MM.1S (cell line): ENCODE data around the gene LCN12.

ENCODE experiments used
- DNase-seq: peaks from one replicate; pipeline ENCODE4 v3.0.0-alpha.2; 2015
- H2AFZ ChIP-seq: fragments of 300-600 bp; sonication (generic); 2 replicates; pipeline ENCODE4 v1.6.0; 2016; ENCODE audit warnings: antibody characterized with exemption, low read length
- H3F3A ChIP-seq: fragments of 300-600 bp; sonication (generic); 2 replicates; pipeline ENCODE4 v1.6.1; 2016; ENCODE audit warnings: mild to moderate bottlenecking, antibody characterized with exemption, low read length, moderate library complexity, mixed read lengths; ENCODE audit not compliant: insufficient read depth
- H3K27ac ChIP-seq: fragments of 300-600 bp; sonication (generic); 2 replicates; pipeline ENCODE4 v1.5.1; 2016; ENCODE audit warnings: mild to moderate bottlenecking, low read length
- H3K27me3 ChIP-seq: fragments of 300-600 bp; sonication (generic); replicated peaks from 2 replicates; pipeline ENCODE4 v1.6.0; 2016; ENCODE audit warnings: low read length; ENCODE audit not compliant: insufficient read depth
- H3K36me3 ChIP-seq: fragments of 300-600 bp; sonication (generic); replicated peaks from 2 replicates; pipeline ENCODE4 v1.6.1; 2016; ENCODE audit warnings: mild to moderate bottlenecking, low read length, mixed read lengths; ENCODE audit not compliant: insufficient read depth
- H3K4me1 ChIP-seq: fragments of 300-600 bp; sonication (generic); 2 replicates; pipeline ENCODE4 v1.6.1; 2016; ENCODE audit warnings: low read length, mixed read lengths
- H3K4me2 ChIP-seq: fragments of 300-600 bp; sonication (generic); 2 replicates; pipeline ENCODE4 v1.6.0; 2016; ENCODE audit warnings: low read depth, low read length
- H3K4me3 ChIP-seq: fragments of 300-600 bp; sonication (generic); 2 replicates; pipeline ENCODE4 v1.5.1; 2016; ENCODE audit warnings: low read length, mixed read lengths
- H3K79me2 ChIP-seq: fragments of 300-600 bp; sonication (generic); 2 replicates; pipeline ENCODE4 v1.6.1; 2016; ENCODE audit warnings: mixed run types, low read length, mixed read lengths
- H3K9ac ChIP-seq: fragments of 300-600 bp; sonication (generic); 2 replicates; pipeline ENCODE4 v1.6.1; 2016; ENCODE audit warnings: low read length, mixed read lengths
- H3K9me2 ChIP-seq: fragments of 300-600 bp; sonication (generic); replicated peaks from 2 replicates; pipeline ENCODE4 v1.6.1; 2016; ENCODE audit warnings: mild to moderate bottlenecking, low read length, mixed read lengths; ENCODE audit not compliant: insufficient read depth
- H3K9me3 ChIP-seq: fragments of 300-600 bp; sonication (generic); replicated peaks from 2 replicates; pipeline ENCODE4 v1.6.1; 2016; ENCODE audit warnings: mild to moderate bottlenecking, low read length, mixed read lengths; ENCODE audit not compliant: insufficient read depth
- H4K20me1 ChIP-seq: fragments of 300-600 bp; sonication (generic); 2 replicates; pipeline ENCODE4 v1.6.1; 2016; ENCODE audit warnings: mild to moderate bottlenecking, low read length, moderate library complexity, mixed read lengths; ENCODE audit not compliant: insufficient read depth
- EZH2 ChIP-seq: fragments of 300-600 bp; sonication (generic); optimal IDR thresholded peaks from 2 replicates; pipeline ENCODE3; 2017; ENCODE audit warnings: low read depth, mild to moderate bottlenecking, antibody characterized with exemption, low read length, mixed read lengths
- EZH2phosphoT487 ChIP-seq: fragments of 300-600 bp; sonication (generic); IDR thresholded peaks from 2 replicates; pipeline ENCODE4 v1.6.1; 2018; ENCODE audit warnings: antibody characterized with exemption, low read length
- TF ChIP-seq, protein P1 (sequence below): fragments of 300-600 bp; sonication (generic); IDR thresholded peaks from 2 replicates; pipeline ENCODE4 v1.5.1; 2016; ENCODE audit warnings: antibody characterized with exemption, low read length, mixed read lengths

Gene LCN12

GRCh38 chr9:136969150-136969549, 17.1 kb downstream of the LCN12 start:
- DNase-seq, result no peak
- no peaks in the 10 kb centered on the region for H3K79me2 ChIP-seq
- H3K27ac ChIP-seq, result no peak overlapping the region
- H2AFZ ChIP-seq, result no peak overlapping the region
- H4K20me1 ChIP-seq, result no peaks in the 10 kb centered on the region
- H3K36me3 ChIP-seq, result no peaks in the 10 kb centered on the region
- no peaks in the 10 kb centered on the region for H3K9me2 ChIP-seq
- H3K9ac ChIP-seq, result no peak overlapping the region
- H3K27me3 ChIP-seq, result peaks cover 76% of the 10 kb centered on the region
- H3K4me3 ChIP-seq, result no peak overlapping the region
- H3F3A ChIP-seq, result no peaks in the 10 kb centered on the region
- no peaks in the 10 kb centered on the region for H3K4me1 ChIP-seq
- no peak overlapping the region for H3K4me2 ChIP-seq
- H3K9me3 ChIP-seq, result no peaks in the 10 kb centered on the region
- TF ChIP-seq EZH2phosphoT487 (no peak), EZH2 (no peak)
- TF ChIP-seq, protein P1, sequence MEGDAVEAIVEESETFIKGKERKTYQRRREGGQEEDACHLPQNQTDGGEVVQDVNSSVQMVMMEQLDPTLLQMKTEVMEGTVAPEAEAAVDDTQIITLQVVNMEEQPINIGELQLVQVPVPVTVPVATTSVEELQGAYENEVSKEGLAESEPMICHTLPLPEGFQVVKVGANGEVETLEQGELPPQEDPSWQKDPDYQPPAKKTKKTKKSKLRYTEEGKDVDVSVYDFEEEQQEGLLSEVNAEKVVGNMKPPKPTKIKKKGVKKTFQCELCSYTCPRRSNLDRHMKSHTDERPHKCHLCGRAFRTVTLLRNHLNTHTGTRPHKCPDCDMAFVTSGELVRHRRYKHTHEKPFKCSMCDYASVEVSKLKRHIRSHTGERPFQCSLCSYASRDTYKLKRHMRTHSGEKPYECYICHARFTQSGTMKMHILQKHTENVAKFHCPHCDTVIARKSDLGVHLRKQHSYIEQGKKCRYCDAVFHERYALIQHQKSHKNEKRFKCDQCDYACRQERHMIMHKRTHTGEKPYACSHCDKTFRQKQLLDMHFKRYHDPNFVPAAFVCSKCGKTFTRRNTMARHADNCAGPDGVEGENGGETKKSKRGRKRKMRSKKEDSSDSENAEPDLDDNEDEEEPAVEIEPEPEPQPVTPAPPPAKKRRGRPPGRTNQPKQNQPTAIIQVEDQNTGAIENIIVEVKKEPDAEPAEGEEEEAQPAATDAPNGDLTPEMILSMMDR, result no peak

- Histone ChIP-seq H4K20me1 (no peaks in the 10 kb centered on the region), H3K27me3 (peaks cover 76% of the 10 kb centered on the region), H3K9me2 (no peaks in the 10 kb centered on the region), H3K9ac (no peak overlapping the region), H3K27ac (no peak overlapping the region), H2AFZ (no peak overlapping the region), H3K36me3 (no peaks in the 10 kb centered on the region), H3K9me3 (no peaks in the 10 kb centered on the region), H3K4me1 (no peaks in the 10 kb centered on the region), H3F3A (no peaks in the 10 kb centered on the region), H3K4me3 (no peak overlapping the region), H3K79me2 (no peaks in the 10 kb centered on the region), H3K4me2 (no peak overlapping the region)
- no peak for DNase-seq
- TF ChIP-seq EZH2phosphoT487 (no peak), EZH2 (no peak)
- TF ChIP-seq, protein P1, result no peak
These were observed 17.7 kb downstream of the LCN12 start for GRCh38 chr9:136969774-136970173.

DNA sequence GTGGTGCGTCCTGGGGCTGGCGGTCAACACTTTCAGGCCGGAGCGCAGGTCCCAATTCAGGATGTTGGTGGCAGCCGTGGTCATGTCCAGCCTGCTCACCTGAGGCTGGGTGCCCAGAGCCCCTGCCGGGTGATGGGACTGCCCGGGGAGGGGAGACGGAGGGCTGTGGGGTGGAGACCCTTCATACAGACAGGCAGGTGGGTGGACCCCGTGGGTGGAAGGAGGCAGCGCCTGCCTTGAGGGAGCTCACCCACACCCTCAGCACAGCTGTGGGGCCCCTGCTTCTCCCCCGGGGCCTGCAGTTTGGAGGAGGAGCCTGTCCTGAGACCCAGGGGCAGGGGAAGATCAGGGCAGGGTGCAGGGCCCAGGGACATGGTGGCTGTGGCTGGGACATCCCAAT, 18.3 kb downstream of the LCN12 start:
- no peaks in the 10 kb centered on the region for H4K20me1 ChIP-seq
- TF ChIP-seq, protein P1, result no peak
- TF ChIP-seq EZH2phosphoT487, result no peak
- TF ChIP-seq EZH2, result no peak
- H3F3A ChIP-seq, result no peaks in the 10 kb centered on the region
- H3K9me2 ChIP-seq, result no peaks in the 10 kb centered on the region
- H2AFZ ChIP-seq, result no peak overlapping the region
- no peak overlapping the region for H3K4me2 ChIP-seq
- no peaks in the 10 kb centered on the region for H3K9me3 ChIP-seq
- no peaks in the 10 kb centered on the region for H3K4me1 ChIP-seq
- no peak overlapping the region for H3K27ac ChIP-seq
- H3K27me3 ChIP-seq, result peaks cover 81% of the 10 kb centered on the region
- no peak overlapping the region for H3K4me3 ChIP-seq
- no peaks in the 10 kb centered on the region for H3K79me2 ChIP-seq
- H3K36me3 ChIP-seq, result no peaks in the 10 kb centered on the region
- DNase-seq, result no peak
- no peak overlapping the region for H3K9ac ChIP-seq
